ENCODE data around the gene AFF1.

The AFF1 gene

GRCh38 chr4:86919561-86920223 is 15.1 kb upstream of the AFF1 start:
- no peak for DNase-seq

GRCh38 chr4:86921608-86922252 is 13.1 kb upstream of the AFF1 start:
- peak; percentile 68 for DNase-seq

DNA sequence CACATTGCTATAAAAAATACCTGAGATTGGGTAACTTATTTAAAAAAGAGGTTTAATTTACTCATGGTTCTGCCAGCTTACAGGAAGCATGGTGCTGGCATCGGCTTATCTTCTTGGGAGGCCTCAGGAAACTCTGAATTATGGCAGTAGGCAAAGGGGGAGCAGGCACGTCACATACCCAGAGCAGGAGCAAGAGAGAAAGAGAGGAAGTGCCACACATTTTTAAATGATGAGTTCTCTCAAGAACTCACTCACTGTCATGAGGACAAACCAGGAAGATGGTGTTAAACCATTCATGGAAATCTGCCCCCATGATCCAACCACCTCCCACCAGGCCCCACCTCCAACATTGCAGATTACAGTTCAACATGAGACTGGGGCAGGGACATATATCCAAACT is 10.0 kb upstream of the AFF1 start:
- peak; percentile 39 for DNase-seq

- no peak for DNase-seq
These were observed 8.2 kb upstream of the AFF1 start for GRCh38 chr4:86926435-86927086.

DNA sequence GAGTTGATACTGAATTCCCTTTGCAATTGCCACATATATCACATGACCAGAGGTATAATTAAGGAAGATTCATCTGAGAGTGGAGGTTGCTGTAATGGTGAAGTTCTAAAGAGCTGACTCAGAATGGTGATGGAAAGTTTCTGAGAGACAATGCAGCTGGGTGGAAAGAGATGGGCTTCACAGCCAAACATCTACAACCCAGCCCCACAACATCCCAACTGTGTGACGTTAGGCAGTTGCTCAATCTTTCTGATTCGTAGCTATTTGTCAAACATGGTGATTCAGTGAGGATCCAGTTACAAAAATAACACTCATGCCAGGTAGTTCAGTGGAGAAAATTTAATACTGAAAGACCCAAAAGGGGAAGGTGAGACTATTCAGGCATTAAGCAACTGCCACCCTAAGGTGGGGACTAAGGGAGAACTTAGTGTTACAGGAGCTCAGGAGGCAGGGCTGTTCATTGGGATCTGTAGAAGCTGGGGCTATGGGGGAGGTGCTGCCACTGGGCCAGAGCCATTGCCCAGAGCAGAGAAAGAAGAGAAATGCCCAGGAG is 6.9 kb upstream of the AFF1 start:
- DNase-seq, result no peak

DNA sequence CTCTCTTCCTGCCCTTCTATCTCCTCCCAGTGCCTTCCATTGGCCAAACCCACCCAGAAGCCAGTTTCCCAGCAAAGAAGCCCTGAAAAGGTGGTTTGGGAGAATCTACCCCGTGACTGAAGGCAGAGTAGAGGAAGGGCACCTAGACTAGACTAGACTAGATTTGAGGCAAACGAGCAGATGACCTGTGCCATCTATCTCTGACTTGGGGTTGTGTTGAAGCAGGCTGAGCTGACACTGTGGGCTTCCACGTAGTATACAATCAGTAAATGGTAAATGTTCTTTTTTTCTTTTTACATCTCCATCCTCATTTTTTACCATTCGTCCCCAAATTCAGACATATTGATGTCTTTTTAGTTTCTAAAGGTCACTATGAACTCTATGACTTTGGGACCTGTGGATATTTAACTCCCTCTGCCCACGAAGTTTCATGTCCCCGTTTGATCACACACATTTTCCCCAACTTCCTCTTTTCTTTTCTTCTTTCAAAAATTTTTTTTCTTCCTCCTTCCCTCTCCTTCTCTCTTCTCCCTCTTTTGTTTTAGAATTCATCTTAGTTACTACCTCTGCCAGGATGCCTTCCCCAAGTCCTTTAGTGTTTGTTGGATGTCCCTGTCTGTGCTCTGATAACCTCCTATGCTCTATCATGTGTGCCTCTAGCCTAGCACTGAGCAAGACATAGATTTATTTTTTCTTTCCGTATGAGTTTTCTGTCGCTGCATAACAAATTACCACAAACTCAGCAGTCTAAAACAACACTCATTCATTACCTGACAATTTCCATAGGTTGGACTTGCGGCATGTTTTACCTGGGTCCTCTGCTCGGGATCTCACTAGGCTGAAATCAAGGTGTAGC is 6.2 kb upstream of the AFF1 start:
- no peak for DNase-seq

DNA sequence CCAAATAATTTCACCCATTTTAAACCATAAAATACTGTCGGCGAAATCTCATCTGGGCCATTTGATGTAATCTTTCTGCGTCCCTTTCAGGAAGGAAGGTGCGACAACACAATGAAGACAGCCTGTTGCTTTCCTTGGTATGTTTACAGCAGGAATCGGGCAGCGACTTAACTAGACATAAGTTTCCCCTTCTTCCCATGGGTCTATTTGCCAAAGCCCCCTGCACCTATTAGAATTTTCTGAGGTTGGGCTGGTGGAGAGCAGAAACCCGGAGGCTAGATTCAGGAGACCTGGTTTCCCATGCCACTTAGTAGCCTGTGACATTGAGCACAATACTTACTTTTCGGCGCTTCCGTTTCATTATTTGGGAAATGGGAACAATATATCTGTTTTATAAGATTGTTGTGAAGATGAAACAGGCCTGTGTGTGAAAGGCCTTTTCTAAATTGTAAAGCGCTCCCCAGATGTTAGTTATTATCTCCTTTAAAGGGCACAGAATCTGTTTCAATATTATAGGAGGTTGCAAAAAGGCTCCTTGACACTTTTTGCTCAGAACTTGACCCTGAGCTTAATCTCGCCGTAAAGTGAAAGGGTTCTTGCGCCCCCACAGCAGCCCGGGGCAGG is 552 bp upstream of the AFF1 start:
- no peak for DNase-seq

DNA sequence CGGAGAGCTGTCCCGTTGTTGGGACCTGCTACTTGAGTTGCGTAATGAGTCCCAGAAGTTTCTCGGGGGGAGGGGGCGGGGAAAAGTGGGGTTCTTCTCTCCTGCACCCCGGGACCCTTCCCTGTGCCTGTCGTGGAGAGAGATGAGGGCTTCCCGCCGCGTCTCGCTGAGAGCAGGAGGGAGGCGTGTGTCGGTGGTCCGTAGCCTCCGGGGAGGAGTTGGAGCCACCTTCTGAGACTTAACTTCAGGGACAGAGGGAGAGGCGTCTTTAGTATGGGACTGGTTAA is 698 bp downstream of the AFF1 start:
- DNase-seq, result no peak

DNA sequence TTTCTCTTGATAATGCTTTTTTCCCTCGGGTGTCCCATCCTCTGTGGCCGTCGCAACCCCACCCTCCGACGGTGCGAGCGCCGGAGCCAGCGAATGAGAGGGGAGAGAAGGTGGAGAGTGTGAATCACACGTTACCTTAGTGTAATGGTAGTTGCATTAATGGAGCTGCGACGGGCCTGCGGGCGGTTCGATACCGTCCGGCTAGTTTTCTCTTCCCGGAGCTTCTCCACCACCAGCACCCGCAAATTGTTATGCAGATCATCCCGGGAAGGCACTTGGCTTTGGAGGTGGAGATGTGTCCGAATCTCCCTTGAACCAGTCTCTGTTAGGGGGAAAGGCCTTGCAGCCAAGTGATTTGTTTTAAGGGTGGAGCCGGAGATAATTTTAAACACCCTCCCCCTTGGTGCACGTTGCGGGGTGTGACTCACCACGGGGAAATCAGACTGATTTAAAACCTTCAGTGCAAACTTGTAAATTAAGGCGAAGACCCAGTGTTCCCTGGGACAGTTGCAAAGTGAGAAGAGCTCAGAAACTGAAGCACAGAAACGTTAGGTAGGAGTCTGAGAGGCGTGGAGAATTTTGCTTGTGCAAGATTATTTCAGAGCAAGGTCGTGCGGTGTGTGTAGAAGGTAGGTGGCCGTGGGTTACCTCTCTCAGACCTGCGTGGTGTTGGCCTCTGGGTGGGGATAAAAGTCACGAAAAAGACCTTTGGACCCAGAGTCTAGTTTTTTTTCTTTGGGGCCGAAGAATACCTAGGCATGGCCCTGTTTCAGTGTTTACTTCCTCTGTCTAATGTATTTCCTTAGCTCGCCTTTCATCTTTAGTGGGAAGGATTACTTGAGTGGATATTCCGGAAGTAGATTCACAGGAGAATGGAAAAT is 1.3 kb downstream of the AFF1 start:
- peak; percentile 68 for DNase-seq

GRCh38 chr4:86938771-86939520 is 4.1 kb downstream of the AFF1 start:
- DNase-seq, result no peak

- no peak for DNase-seq
These were observed 5.1 kb downstream of the AFF1 start for GRCh38 chr4:86939729-86940575.

DNA sequence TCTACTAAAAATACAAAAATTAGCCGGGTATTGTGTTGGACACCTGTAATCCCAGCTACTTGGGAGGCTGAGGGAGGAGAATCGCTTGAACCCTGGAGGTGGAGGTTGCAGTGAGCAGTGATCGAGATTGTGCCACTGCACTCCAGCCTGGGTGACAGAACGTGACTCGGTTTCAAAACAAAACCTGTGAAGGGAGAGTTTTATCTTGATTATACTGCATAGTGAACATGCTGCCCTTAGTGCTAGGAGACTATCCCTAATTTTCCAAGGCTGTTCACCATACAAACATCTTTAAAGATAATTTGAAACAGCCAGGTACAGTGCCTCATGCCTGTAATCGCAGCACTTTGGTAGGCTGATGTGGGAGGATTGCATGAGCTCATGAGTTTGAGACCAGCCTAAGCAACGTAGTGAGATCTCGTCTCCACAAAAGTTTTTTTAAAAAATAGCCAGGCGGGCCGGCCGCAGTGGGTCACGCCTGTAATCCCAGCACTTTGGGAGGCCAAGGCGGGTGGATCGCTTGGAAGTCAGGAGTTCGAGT is 6.2 kb downstream of the AFF1 start:
- DNase-seq, result no peak

GRCh38 chr4:86942185-86942666 is 7.4 kb downstream of the AFF1 start:
- no peak for DNase-seq

GRCh38 chr4:86944964-86945781 is 10.4 kb downstream of the AFF1 start:
- no peak for DNase-seq

DNA sequence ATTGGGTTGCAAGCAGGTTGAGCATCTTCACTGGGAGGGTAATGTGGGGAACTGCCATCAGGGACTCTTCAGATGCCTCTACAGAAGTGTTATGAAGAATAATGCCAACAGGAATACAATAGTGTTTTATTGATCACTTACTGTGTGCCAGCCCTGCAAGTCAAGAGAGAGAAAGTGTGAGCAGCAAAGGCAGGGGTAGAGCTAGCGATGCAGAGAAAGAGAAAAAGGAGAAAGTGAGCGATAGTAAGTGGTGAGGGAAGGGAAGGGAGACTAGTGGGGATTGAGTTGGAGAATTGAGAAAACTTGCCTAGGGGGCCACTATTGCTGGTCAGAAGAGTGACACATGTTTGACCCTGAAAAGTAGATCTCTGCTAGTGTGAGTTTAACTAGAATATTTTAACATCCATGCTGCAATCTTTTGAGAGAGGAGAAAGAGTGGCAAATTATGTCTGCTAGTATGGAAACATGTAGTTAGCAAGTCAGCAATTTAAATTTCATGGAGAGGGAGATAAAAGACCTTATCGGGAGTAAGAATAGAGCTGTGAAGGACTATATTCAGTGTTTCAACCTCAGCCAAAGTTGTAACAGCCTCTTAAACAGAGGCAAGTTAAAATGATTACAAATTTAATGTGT is 12.2 kb downstream of the AFF1 start:
- no peak for DNase-seq

GRCh38 chr4:86947501-86948120 is 12.8 kb downstream of the AFF1 start:
- DNase-seq, result no peak

- no peak for DNase-seq
These were observed 13.5 kb downstream of the AFF1 start for GRCh38 chr4:86948276-86948675.
